GM21390 (cell line): Measurements from ENCODE around the gene BDKRB2.

Experiments
- ATAC-seq: cut with Tn5 transposase; IDR thresholded peaks from one replicate; pipeline ENCODE4 v1.9.1; 2021; ENCODE audit not compliant: unreplicated experiment

Gene BDKRB2

DNA sequence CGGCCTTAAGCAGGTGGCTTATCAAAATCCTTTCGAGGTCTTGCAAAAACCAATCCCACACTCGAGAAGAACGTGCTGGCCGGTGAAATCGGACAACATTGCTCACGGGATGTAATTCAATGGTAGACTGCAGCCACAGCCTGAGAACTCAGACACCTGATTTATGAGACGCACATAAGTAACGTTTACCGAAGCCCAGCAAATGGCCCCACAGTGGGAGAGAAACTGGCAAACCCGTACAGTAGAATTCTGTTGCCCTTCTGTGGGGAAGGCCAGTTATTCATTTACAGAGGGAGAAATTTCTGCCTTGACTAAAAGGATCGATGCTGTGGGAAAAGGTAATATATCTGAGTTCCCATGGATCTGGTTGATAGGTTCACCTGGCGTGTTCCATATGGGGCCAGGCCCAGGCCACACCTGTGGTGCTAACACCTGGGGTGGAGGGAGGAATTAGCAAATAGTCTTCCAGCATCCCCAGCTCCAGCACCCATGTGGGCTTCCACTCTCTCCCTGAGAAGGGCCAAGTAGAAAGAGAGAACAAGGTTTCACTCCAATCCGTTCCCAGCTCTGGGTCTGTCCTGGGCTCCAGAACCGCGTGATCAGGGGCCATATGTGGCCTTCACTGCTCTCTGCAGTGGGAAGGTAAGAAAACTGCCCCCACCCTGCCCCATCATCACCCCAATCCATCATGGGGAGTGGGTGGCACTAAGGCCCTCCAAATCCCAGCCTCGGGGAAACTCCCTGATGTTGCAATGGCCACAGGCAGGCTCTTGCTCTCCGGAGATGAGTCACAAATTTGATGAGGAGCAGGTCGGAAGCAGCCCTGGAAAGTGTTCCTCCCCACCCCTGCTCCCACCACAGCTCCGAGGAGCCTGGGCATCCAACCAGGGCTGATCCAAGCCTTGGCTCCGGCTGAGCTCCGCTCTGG lies 64.1 kb downstream of the BDKRB2 start:
- no peak for ATAC-seq

DNA sequence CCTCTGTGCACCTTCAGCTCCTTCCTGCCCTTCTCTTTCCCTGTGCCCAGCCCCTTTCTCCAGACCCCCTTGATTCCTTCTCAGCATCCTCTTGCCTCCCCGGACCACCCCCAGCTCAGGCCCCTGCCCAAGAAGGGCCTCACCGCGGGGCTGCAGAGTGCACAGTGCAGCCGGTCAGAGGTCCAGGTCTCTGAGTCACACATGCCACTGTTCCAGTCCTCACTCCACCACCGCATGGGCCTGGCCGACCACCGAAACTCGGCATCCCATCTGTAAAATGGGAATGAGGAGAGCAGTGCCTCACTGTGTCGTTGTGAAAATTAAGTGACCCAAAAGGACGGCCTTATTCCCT lies 64.7 kb downstream of the BDKRB2 start:
- ATAC-seq, result no peak

DNA sequence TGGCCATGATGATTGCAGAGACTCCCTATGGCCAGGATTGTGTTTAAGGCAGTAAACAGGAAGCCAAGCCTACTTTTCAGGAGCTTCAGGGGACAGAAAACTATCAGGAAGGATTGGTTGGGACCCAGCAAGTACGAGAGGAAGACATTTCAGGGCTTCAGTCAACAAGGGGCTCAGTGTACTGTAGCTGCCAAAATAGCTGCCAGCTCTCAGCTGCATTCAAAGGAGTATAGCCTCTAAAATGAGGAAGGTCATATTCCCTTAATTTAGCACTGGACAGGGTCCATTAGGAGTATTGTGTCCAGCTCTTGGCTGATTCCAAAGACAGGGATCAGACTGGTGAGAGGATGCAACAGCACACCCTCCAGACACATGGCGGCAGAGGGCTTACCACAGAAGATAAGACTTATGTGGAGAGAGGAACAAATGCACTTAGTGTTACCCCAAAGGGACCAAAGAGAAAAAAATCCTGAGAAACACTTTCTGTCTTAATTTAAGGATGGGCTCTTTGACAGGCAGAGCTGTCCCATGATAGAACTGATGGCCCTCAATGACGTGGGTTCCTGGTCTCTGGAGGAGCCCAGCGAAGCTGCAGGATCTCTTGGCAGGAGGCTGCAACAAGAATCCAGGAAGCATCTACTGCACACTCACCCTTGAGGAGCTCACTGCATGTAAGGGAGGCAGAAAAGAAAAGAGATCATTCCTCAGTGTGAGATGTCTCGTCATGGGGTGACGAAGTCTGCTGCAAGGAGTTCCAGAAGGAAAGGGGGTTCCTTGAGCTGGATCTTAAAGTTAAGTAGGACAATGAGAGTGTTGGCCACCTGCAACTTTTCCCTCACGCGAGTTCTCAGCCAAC lies 66.2 kb downstream of the BDKRB2 start:
- no peak for ATAC-seq

DNA sequence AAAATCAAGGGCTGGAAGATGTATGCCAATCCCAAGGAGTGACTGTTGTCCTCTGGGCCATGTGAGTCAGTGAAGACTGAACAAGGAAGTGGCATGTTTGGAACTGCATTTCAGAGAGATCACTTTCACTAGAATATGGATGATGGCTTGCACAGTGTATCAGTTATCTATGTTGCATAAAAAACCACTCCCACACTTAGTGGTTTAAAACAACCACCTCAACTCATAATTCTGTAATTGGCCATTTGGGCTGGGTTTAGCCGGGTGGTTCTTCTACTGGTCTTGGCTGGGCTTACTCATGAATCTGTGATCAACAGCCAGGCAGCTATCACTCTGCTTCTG lies 66.8 kb downstream of the BDKRB2 start:
- no peak for ATAC-seq

DNA sequence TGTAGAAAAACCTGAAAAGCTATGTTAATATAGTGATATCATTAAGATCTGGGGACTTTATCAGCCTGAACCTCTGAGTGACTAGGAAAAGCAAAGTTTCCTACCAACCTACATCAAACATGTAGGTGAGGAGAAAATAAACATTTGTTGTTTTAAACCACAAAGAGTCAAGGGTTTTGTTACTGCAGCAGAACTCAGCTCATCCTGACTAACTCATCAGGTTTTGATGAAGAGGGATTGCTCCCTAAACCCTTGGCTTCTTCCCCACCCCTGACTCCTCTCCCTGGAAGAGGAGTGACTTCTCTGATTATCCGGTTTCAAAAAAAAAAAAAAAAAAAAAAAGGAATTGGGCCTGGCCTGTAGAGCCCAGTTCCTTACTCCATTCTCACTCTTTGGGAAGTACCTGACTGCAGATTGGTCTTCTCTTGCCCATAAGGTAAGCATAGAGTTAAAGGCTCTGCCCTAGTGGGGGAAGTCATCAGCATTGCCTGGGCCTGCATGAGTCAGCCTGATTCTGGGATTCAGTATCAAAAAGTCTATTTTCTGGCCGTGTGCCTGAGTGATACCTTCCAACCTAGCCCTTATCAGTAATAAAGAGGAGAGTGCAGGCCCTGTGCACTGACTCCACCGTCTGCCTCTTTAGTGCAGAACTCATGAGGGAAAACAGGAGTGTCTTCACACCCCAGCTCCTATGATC lies 68.3 kb downstream of the BDKRB2 start:
- ATAC-seq, result no peak

DNA sequence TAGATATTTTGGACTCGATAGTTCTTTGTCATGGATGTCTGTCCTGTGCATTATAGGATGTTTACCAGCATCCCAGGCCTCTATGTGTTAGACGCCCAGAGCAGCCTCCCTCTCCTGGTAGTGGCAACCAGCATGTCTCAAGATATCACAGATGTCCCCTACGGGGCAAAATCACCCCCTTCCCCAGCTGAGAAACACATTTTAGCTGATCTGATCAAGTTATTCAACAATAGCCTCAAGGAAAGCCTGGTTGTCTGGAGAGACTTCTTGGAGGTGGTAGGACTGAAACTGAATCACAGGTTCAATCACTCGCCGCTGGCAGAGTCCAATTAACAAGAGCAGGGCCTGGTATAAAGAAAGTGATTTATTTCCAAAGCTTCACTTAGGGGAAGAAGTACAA lies 69.0 kb downstream of the BDKRB2 start:
- no peak for ATAC-seq

DNA sequence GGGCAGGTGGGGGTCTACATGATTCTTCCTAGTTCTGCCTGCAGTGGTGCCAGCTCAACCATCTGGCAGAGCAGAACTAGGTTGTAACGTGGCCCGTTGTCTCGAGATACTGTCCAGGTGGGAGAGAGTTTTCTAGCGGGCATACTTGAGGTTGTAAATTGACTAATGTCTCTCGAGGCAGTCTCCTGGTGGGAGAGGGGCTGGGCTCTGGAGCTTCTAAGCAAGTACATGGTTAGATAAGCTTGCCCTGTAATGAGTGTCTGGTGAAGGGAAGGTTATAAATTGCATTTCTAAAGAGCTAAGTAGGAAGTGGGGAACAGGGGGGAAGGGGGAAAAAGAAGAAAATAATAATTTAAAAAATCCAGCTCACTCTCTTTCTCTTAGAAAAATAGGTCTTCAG lies 69.5 kb downstream of the BDKRB2 start:
- ATAC-seq, result no peak

DNA sequence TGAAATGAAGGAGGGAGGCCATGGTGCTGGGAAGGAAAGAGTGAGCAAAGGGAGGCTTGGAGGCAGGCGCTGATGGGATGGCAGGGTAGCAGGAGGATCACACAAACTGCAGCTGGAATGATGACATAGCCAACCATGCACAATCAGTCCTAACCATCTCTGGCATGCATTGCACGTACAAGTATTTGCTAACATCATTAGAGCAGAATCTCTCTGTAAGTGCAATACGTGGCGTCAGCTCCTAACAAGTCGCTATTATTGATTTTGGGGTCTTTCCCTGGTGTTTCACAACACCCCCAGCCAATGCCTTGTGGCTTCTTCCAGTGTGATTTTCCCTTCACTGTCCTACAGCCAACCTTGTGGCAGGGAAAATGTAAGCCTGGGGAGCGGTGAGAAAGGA lies 69.9 kb downstream of the BDKRB2 start:
- ATAC-seq, result no peak

DNA sequence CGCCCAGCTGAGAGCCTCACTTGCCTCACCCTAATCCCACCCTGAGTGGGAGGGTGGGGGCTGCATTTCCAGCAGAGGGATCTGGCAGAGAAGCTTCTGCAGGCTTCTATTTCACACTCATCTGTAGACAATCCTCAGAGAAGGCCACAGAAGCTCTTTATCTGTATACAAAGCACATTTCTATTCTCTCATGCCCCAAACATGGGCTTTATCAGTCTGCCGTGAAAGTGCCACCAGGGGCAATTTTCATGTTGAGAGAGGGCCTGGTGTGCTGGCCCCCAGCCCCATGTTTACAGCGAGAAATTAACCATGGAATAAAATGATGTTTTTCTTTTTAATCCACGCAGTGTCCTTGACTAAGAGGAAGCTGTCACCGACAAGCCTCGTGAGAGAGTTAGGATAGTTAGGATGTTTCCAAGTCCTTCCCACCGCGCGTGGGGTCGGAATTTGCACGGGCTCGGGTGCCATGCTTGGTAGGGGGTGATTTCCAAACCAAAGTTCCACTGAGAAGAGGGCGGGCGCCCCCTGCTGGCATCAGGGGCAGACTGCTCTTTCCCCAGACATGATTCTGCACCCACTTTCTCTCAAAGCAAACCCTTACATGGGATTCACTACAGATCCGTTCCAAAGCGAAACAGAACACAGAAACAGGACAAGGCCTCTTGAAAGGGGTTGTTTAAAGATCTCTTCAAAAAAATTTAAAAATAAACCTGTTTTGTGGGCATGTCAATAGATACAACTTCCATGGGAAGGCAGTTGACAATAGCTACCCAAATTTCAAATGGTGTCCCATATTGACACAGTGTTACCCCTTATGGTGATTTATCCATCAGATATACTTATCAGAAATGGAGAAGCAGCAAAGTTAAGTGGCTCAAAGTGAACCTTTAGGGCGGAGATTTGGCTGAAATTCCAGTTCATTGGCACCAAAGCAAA lies 70.8 kb downstream of the BDKRB2 start:
- ATAC-seq, result no peak

DNA sequence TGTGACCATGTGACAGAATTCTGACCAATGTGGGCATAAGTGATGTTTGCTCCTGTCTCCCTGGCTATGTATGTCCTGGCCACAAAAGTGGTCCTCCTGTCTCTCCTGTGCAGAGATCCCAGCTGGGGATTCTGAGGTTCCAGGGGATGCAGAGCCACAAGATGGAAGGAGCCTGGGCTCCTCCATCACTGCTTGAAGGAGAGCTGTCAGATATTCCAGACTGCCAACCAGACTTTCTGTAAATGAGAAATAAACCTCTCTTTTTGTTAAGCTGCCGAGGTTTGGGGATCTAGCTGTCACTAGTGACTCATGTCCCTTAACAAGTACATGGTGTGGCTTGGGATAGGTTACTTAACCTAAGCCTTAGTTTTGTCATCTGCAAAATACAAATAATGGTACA lies 73.3 kb downstream of the BDKRB2 start:
- ATAC-seq, result no peak

DNA sequence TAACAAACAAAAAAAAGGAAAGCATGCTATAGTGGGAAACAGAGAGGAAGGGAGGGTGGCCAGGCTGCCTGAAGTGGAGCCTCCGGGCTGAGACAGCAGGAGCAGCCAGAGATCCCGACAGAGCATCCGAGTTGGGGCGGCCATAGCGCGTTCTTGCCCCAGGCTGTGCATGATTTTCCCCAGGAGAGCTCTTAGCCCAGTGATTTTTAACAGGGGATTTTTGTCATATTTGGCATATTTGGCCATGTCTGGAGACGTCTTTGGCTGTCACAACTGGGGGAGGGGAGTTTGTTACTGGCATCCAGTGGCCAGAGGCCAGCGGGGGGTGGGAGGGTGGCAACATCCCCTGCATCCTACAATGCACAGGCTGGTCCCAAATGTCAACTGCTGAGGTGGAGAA lies 74.9 kb downstream of the BDKRB2 start:
- ATAC-seq, result no peak

DNA sequence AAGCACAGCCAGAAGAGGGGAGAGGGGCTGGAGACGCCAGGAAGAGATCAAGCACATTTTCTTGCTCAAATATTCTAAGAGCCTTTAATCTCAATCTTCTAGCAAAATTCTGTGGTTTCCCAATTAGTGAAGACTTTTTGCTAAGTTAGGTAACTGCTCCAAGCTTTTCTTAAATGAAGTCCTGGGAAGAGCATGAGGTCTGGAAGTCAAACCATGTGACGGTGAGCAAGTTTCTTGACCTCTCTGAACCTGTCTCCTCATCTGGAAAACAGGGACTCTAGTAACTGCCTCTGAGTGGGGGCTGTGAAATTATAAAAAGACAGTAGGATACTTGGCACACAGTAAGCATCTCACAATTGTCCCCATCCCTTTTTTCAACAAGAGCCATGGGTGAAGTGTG lies 75.5 kb downstream of the BDKRB2 start:
- no peak for ATAC-seq

DNA sequence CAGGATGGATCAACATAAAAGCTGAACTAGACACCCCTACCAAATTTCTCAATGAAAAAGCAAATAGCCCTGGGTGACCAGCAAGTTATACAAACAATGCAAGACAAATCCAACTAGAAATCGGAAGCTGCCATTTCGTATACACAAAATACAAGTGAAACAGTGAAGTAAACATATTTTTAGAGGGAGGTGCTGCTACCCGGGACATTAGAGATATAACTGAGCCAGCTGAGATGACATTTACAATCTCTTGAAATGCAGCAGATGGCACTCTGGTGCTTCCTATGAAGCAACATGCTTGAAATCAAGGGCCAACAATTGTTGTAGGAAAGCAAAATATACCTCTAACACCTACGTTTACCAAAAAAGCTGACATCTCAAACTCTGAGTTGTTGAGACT lies 76.8 kb downstream of the BDKRB2 start:
- ATAC-seq, result no peak

DNA sequence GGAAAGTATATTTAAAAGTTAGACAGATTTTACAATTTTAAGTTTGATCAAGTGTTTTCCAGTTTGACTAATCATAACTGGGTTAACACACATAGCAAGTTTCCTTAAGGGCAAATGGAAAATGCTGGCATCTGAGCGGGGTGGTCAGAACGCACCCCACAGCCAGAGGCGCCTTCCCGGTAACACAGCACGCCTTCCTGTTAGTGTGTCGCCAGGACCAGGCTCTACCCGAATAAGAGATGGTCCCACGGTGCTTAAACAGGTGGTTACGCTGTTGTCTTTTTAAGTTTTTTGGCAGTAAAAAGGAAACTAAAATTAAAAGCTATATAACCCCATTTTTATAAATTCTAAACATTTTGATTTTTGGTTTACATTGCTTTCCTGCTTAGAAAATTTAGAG lies 79.4 kb downstream of the BDKRB2 start:
- ATAC-seq, result no peak

DNA sequence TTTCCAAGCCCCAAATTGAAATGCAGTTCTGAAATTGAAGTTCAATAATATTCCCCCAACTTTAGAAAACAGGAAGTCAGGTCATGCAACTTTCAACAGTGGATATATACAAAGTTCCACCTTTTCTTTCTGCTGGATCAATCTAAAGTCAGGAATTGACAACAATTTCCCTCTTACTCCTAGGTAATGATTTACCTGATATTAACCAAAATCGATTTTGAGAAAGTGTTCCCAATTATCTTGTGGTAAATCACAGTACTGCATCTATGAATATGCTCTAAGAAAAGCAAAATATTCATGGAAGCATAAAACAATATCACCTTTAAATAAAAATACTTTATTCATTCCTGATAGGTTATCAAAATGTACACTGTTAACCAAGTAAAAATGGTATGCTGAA lies 79.8 kb downstream of the BDKRB2 start:
- ATAC-seq, result no peak

DNA sequence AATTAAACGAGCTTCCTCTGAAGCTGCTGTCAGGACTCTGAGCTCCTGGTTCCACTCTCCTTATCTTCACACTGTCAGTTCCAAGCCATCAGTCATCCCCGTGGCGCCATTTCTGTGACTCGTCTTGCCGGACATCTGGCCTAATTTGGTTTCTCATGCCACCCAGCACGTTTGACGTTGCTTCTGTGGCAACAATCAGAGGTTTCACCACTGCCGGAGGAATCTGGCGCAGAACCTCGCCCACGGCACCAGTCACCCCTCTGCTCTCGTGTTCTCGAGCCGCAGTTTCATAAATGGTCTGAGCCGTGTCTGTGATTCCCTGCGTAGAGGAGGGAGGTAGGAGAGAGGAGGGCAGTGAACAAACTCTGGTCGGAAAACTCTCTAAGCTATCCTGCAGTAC lies 81.0 kb downstream of the BDKRB2 start:
- no peak for ATAC-seq

DNA sequence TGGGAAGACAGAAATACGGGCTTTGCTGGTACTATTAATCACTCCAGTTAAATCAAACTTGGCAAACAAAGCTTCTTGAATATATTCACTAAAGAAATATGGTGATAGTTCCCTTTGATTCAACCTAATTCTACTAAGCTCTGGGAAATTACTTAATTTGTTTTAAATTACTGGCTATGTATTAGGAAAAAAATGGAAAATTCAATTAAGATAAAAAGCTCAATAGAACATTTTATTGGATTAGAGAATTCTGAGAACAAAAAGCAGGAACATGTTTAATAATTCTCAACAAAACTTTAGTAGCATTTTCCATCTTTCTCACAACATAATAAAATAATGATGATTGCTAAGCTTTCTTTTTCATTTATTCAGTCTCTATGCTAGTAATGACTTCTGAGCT lies 81.6 kb downstream of the BDKRB2 start:
- ATAC-seq, result no peak

DNA sequence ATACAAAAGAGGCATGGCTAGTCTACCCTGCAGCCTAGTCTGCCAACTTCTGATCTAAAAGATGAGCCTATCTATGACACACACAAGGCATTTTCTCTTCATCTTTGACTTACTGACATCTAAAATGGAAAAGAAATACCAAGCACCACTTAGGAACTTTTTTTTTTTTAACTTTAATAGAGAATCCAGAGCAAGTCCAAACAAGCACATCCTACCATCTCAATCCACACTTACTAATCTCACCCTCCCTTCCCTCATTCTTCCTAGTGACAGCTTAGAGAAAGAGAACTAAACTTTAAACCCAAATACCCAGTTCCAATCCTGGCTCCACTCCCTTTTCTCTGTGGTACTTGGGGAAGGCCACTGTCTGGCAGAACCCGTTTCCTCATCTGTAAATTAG lies 83.2 kb downstream of the BDKRB2 start:
- no peak for ATAC-seq
